Uterus (tissue), 2 donors: ENCODE data around the gene CDC42BPG.

ENCODE experiments used
- CTCF ChIP-seq, 4 experiments: fragments of 200-600 bp in 2 of 4; fragments of 450-650 bp in 2 of 4; sonication (generic) in 2 of 4; IDR thresholded peaks; one replicate each; pipeline ENCODE4 v1.5.1; 2016 to 2019; ENCODE audit warnings: antibody characterized with exemption in 4 of 4, mild to moderate bottlenecking in 2 of 4, moderate library complexity in 1 of 4
- POLR2A ChIP-seq, 2 donors: fragments of 450-650 bp; IDR thresholded peaks; one replicate each; pipeline ENCODE4 v1.6.1; 2016; ENCODE audit warnings: antibody characterized with exemption in 2 of 2, mild to moderate bottlenecking in 1 of 2, moderate library complexity in 1 of 2

- TF ChIP-seq CTCF (IDR thresholded peaks at IDR 0.05) (no peak), POLR2A (IDR thresholded peaks at IDR 0.05) (no peak)
These were observed 13.0 kb upstream of the CDC42BPG start for GRCh38 chr11:64857485-64857884.
